K562 (cell line): ENCODE measurements around the gene DCHS2.

Source experiments
- BHLHE40 ChIP-seq: IDR thresholded peaks from 2 replicates; pipeline ENCODE4 v1.6.1; 2011; ENCODE audit warnings: low read length, improper control_type of control experiment
- CHD1 ChIP-seq: fragments of 200-600 bp; sonication (generic); IDR thresholded peaks from one replicate; pipeline ENCODE4 v1.6.1; 2012; ENCODE audit warnings: mild to moderate bottlenecking, moderate library complexity, low read length, inconsistent platforms
- DEAF1 ChIP-seq: fragments of 450-650 bp; formaldehyde crosslinking; IDR thresholded peaks from 2 replicates; pipeline ENCODE4 v1.4.0; 2020; ENCODE audit warnings: mild to moderate bottlenecking, moderate library complexity
- ELK1 ChIP-seq: sonication (generic); formaldehyde crosslinking; IDR thresholded peaks from 2 replicates; pipeline ENCODE4 v1.8.1; 2022; ENCODE audit warnings: missing genetic modification reagents
- ETS1 ChIP-seq: conservative IDR thresholded peaks from 2 replicates; pipeline ENCODE4 v1.6.1; 2011; ENCODE audit warnings: low read depth, mild to moderate bottlenecking, low read length; ENCODE audit not compliant: control insufficient read depth
- MEF2A ChIP-seq: IDR thresholded peaks from 2 replicates; pipeline ENCODE4 v1.6.1; 2011; ENCODE audit warnings: low read depth, mild to moderate bottlenecking, low read length, moderate library complexity; ENCODE audit not compliant: control insufficient read depth
- NFE2 ChIP-seq: IDR thresholded peaks from 2 replicates; pipeline ENCODE4 v1.6.1; 2014; ENCODE audit warnings: antibody characterized with exemption, low read depth
- NFIC ChIP-seq: fragments of 450-650 bp; IDR thresholded peaks from 2 replicates; pipeline ENCODE4 v1.6.1; 2017; ENCODE audit warnings: mild to moderate bottlenecking, inconsistent platforms
- POLR2A ChIP-seq: fragments of 450-650 bp; conservative IDR thresholded peaks from 2 replicates; pipeline ENCODE4 v1.6.1; 2016
- SRF ChIP-seq, 2 experiments: fragments of 250-450, 450-650 bp in 1 of 2; sonication (Bioruptor Pico) in 1 of 2; sonication (generic) in 1 of 2; formaldehyde crosslinking; IDR thresholded peaks; 2 replicates each; pipeline versions ENCODE4 v1.5.0 to v1.5.1; 2020 to 2022; ENCODE audit warnings: mild to moderate bottlenecking in 1 of 2, missing genetic modification reagents in 1 of 2
- TBP ChIP-seq: optimal IDR thresholded peaks from 2 replicates; pipeline ENCODE3; 2011; ENCODE audit warnings: low read depth, low read length, improper control_type of control experiment
- TF ChIP-seq, protein P1 (sequence below): sonication (generic); formaldehyde crosslinking; IDR thresholded peaks from 2 replicates; pipeline ENCODE4 v1.8.1; 2023; ENCODE audit warnings: mild to moderate bottlenecking, missing genetic modification reagents
- TF ChIP-seq, protein P2 (sequence below), 3 experiments: IDR thresholded peaks in 2 of 3; conservative IDR thresholded peaks in 1 of 3; 2 replicates each; pipeline ENCODE4 v1.5.1; 2011 to 2012; ENCODE audit warnings: low read length in 3 of 3, mild to moderate bottlenecking in 3 of 3, control low read depth in 2 of 3, improper control_type of control experiment in 1 of 3, inconsistent platforms in 1 of 3, low read depth in 1 of 3, mixed read lengths in 1 of 3, moderate library complexity in 1 of 3; ENCODE audit not compliant: insufficient read depth in 2 of 3

GRCh38 chr4:154433543-154433942 is 58.1 kb downstream of the DCHS2 start:
- TF ChIP-seq POLR2A (no peak), NFE2 (no peak), ELK1 (CRISPR knock-in tag) (no peak), BHLHE40 (no peak), CHD1 (no peak), ETS1 (no peak), MEF2A (no peak), SRF (CRISPR knock-in tag; IDR thresholded peaks at IDR 0.05) (no peak), NFIC (no peak), TBP (no peak), DEAF1 (CRISPR knock-in tag) (no peak)
- TF ChIP-seq, protein P1, sequence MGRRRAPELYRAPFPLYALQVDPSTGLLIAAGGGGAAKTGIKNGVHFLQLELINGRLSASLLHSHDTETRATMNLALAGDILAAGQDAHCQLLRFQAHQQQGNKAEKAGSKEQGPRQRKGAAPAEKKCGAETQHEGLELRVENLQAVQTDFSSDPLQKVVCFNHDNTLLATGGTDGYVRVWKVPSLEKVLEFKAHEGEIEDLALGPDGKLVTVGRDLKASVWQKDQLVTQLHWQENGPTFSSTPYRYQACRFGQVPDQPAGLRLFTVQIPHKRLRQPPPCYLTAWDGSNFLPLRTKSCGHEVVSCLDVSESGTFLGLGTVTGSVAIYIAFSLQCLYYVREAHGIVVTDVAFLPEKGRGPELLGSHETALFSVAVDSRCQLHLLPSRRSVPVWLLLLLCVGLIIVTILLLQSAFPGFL (CRISPR knock-in tag), result no peak
- TF ChIP-seq, protein P2, sequence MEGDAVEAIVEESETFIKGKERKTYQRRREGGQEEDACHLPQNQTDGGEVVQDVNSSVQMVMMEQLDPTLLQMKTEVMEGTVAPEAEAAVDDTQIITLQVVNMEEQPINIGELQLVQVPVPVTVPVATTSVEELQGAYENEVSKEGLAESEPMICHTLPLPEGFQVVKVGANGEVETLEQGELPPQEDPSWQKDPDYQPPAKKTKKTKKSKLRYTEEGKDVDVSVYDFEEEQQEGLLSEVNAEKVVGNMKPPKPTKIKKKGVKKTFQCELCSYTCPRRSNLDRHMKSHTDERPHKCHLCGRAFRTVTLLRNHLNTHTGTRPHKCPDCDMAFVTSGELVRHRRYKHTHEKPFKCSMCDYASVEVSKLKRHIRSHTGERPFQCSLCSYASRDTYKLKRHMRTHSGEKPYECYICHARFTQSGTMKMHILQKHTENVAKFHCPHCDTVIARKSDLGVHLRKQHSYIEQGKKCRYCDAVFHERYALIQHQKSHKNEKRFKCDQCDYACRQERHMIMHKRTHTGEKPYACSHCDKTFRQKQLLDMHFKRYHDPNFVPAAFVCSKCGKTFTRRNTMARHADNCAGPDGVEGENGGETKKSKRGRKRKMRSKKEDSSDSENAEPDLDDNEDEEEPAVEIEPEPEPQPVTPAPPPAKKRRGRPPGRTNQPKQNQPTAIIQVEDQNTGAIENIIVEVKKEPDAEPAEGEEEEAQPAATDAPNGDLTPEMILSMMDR (IDR thresholded peaks at IDR 0.05 in 2 of 3, conservative IDR thresholded peaks at IDR 0.05 in 1 of 3; ENCODE audit: insufficient read depth in 2 of 3, low read depth in 1 of 3, low read length in 3 of 3), result no peak
